Panc1 (cell line): ENCODE measurements around the gene NUSAP1. TPM values are rescaled to one million over a fixed set of nuclear protein-coding genes. Genes with fewer than 3 reads are reported as not detected.

Source experiments
- ATAC-seq: fragments of 200-7000 bp; cut with Tn5 transposase; 2 replicates; pipeline ENCODE4 v1.9.1; 2020; ENCODE audit warnings: mild to moderate bottlenecking, moderate library complexity
- BruUV-seq: library from RNA; stranded (reverse); fragments of 400-500 nt; replicated peaks from 2 replicates; lab custom pipeline; 2021; lab: Mats Ljungman, UMichigan
- CTCF ChIA-PET: fragments of 300-600 bp; sonication (Branson Sonifier 250); formaldehyde crosslinking; loops from one replicate; lab custom pipeline; 2022; ENCODE audit warnings: antibody characterized with exemption; lab: Charles Lee
- POLR2A ChIA-PET: fragments of 300-600 bp; sonication (Branson Sonifier 250); formaldehyde crosslinking; loops from one replicate; lab custom pipeline; 2022; ENCODE audit warnings: antibody characterized with exemption; lab: Charles Lee
- DNase-seq: peaks from one replicate; pipeline ENCODE4 v3.0.0-alpha.2; 2010; ENCODE audit warnings: low read depth, low spot score
- H3K27ac ChIP-seq: 2 replicates; pipeline ENCODE4 v1.5.1; 2011; ENCODE audit warnings: mild to moderate bottlenecking, low read length, inconsistent platforms
- H3K27me3 ChIP-seq: fragments of 200-500 bp; sonication (Bioruptor generic); 2 replicates; pipeline ENCODE4 v1.6.0; 2014; ENCODE audit warnings: low read length, inconsistent platforms; ENCODE audit not compliant: control insufficient read depth, insufficient read depth
- H3K36me3 ChIP-seq: fragments of 200-500 bp; sonication (Bioruptor generic); 2 replicates; pipeline ENCODE4 v1.5.1; 2014; ENCODE audit warnings: inconsistent platforms, mild to moderate bottlenecking, low read length, moderate library complexity; ENCODE audit not compliant: control insufficient read depth, insufficient read depth
- H3K4me1 ChIP-seq: 2 replicates; pipeline ENCODE4 v1.5.1; 2011; ENCODE audit warnings: inconsistent platforms, mild to moderate bottlenecking, low read length, moderate library complexity; ENCODE audit not compliant: control insufficient read depth, insufficient read depth
- H3K4me3 ChIP-seq, 2 experiments: 2 replicates each; pipeline ENCODE4 v1.5.1; 2011 to 2012; ENCODE audit warnings: low read depth in 2 of 2, low read length in 2 of 2, mild to moderate bottlenecking in 2 of 2, inconsistent platforms in 1 of 2, moderate library complexity in 1 of 2
- H3K9me3 ChIP-seq: fragments of 200-500 bp; sonication (Bioruptor generic); 2 replicates; pipeline ENCODE4 v1.5.1; 2014; ENCODE audit warnings: low read depth, mild to moderate bottlenecking, inconsistent platforms, low read length, moderate library complexity; ENCODE audit not compliant: control insufficient read depth, insufficient read depth
- POLR2AphosphoS5 ChIP-seq: IDR thresholded peaks from 2 replicates; pipeline ENCODE4 v1.6.1; 2012; ENCODE audit warnings: mild to moderate bottlenecking, low read depth, low read length, moderate library complexity
- SIN3A ChIP-seq: IDR thresholded peaks from 2 replicates; pipeline ENCODE4 v1.6.1; 2012; ENCODE audit warnings: low read depth, mild to moderate bottlenecking, low read length, moderate library complexity, borderline replicate concordance; ENCODE audit not compliant: insufficient read depth
- TCF7L2 ChIP-seq: IDR thresholded peaks from 2 replicates; pipeline ENCODE4 v1.6.1; 2011; ENCODE audit warnings: mild to moderate bottlenecking, low read depth, low read length, inconsistent platforms
- in situ Hi-C: cut with HindIII; loops from 2 replicates; pipeline ENCODE4 v1.10.0; 2016; ENCODE audit warnings: low sequenced_read_pairs, low pct_unique_long_range_greater_than_20kb
- intact Hi-C: fragments of 100-400 bp; cut with micrococcal nuclease; formaldehyde crosslinking; loops from one replicate; pipeline ENCODE4 v1.10.0; 2022; ENCODE audit not compliant: unreplicated experiment
- total RNA-seq: library from RNA; stranded (reverse); gene quantifications from one replicate; pipeline ENCODE4 v1.2.1, GENCODE V29; 2021; ENCODE audit not compliant: unreplicated experiment
- TF ChIP-seq, protein P1 (sequence below), 2 experiments: IDR thresholded peaks; 2 replicates each; pipeline ENCODE4 v1.6.1; 2011 to 2012; ENCODE audit warnings: low read depth in 2 of 2, control low read depth in 1 of 2, low read length in 1 of 2, mild to moderate bottlenecking in 1 of 2, moderate library complexity in 1 of 2; ENCODE audit not compliant: insufficient read depth in 1 of 2
- TF ChIP-seq, protein P2 (sequence below): fragments of 450-650 bp; IDR thresholded peaks from 2 replicates; pipeline ENCODE4 v1.5.1; 2017; ENCODE audit warnings: mild to moderate bottlenecking

The NUSAP1 gene
- total RNA-seq, 1 experiment from 2014 or later: 127 TPM

DNA sequence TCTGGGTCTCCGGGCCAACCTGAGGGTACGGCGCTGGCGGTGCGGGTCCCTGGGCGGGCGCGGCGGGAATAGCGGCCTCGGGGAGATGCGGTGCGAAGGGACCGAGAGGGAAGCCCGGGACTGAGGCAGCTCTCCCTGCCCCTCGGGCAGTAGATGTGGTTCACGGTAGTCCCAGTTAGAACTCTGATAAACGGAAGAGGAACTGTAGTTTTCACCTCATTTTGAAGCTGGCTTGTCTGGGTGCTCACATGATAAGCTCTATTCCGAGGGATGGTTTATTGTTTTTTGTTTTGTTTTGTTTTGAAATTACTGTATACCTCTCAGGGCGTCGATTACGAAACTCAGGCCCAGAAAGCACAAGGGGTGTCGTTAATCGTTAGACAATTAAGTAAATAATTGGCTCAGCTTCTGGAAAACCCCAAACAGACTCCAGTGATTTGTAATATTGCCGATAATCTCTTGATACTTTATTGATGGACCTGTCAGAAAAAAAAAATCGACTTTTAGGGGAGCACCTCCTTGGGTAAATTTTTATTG, 413 bp downstream of the NUSAP1 start:
- ATAC-seq (peak; percentile 64), DNase-seq (no peak)
- Histone ChIP-seq H3K4me1 (peaks cover 12% of the 10 kb centered on the region), H3K27me3 (no peaks in the 10 kb centered on the region), H3K27ac (peak overlapping the region; percentile 98), H3K9me3 (no peaks in the 10 kb centered on the region), H3K36me3 (peaks cover 7% of the 10 kb centered on the region), H3K4me3 (peak overlapping the region; percentile 68 to 88)
- intact Hi-C loops: no loop called here
- in situ Hi-C loops: no loop called here
- TSS peak; percentile 97 for BruUV-seq
- POLR2A ChIA-PET: interaction anchor here (0.6 to 0.7 kb wide), 4 partner anchors 38 to 87 kb away, joined by 3 to 7 read pairs (median 4); no protein-coding TSS in a partner anchor
- CTCF ChIA-PET: interaction anchor here (1.1 kb wide), 1 partner anchor 43 kb away, joined by 4 read pairs; no protein-coding TSS in a partner anchor
- TF ChIP-seq, protein P1, sequence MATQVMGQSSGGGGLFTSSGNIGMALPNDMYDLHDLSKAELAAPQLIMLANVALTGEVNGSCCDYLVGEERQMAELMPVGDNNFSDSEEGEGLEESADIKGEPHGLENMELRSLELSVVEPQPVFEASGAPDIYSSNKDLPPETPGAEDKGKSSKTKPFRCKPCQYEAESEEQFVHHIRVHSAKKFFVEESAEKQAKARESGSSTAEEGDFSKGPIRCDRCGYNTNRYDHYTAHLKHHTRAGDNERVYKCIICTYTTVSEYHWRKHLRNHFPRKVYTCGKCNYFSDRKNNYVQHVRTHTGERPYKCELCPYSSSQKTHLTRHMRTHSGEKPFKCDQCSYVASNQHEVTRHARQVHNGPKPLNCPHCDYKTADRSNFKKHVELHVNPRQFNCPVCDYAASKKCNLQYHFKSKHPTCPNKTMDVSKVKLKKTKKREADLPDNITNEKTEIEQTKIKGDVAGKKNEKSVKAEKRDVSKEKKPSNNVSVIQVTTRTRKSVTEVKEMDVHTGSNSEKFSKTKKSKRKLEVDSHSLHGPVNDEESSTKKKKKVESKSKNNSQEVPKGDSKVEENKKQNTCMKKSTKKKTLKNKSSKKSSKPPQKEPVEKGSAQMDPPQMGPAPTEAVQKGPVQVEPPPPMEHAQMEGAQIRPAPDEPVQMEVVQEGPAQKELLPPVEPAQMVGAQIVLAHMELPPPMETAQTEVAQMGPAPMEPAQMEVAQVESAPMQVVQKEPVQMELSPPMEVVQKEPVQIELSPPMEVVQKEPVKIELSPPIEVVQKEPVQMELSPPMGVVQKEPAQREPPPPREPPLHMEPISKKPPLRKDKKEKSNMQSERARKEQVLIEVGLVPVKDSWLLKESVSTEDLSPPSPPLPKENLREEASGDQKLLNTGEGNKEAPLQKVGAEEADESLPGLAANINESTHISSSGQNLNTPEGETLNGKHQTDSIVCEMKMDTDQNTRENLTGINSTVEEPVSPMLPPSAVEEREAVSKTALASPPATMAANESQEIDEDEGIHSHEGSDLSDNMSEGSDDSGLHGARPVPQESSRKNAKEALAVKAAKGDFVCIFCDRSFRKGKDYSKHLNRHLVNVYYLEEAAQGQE (IDR thresholded peaks at IDR 0.05; ENCODE audit: insufficient read depth in 1 of 2, low read depth in 2 of 2, low read length in 1 of 2): 0 out of 4 replicates have a peak, but pooled peaks of 1 of the 2 experiments have one; percentile 32
- TF ChIP-seq SIN3A (0 out of 2 replicates have a peak, but pooled peaks have one; percentile 79), TCF7L2 (no peak), POLR2AphosphoS5 (no peak)
- TF ChIP-seq, protein P2, sequence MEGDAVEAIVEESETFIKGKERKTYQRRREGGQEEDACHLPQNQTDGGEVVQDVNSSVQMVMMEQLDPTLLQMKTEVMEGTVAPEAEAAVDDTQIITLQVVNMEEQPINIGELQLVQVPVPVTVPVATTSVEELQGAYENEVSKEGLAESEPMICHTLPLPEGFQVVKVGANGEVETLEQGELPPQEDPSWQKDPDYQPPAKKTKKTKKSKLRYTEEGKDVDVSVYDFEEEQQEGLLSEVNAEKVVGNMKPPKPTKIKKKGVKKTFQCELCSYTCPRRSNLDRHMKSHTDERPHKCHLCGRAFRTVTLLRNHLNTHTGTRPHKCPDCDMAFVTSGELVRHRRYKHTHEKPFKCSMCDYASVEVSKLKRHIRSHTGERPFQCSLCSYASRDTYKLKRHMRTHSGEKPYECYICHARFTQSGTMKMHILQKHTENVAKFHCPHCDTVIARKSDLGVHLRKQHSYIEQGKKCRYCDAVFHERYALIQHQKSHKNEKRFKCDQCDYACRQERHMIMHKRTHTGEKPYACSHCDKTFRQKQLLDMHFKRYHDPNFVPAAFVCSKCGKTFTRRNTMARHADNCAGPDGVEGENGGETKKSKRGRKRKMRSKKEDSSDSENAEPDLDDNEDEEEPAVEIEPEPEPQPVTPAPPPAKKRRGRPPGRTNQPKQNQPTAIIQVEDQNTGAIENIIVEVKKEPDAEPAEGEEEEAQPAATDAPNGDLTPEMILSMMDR: no peak

DNA sequence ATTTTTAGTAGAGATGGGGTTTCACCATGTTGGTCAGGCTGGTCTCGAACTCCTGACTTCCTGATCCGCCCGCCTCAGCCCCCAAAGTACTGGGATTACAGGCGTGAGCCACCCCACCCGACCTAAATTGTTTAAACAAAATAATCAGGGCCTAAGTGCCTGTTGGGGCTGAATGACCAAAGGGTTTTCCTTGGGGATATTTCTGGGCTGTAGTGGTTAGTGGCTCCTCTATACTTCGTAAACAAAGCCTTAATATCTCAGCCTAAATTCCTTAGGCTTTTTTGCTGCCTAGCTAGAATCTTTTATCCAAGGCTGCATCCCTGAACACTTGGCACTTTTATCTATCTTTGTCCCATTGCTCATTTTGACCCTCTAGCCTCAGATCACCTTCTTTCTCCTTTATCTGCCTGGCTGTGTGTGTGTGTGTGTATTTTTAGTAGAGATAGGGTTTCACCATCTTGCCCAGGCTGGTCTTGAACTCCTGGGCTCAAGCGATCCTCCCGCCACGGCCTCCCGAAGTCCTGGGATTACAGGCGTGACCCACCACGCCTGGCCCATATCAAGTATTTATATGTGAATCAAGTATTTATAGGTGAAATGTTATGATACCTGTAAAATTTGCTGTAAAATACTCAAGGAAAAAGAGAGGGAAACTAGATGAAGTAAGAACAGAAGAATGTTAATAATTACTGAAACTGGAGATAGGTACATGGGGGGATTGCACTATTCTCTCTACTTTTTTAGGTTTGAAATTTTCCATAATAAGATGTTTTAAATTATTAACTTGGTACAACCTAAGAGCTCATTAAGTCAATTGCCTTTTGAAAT, 1.8 kb downstream of the NUSAP1 start:
- no peak for ATAC-seq
- in situ Hi-C loops: no loop called here
- BruUV-seq: no TSS peak
- DNase-seq: no peak
- intact Hi-C loops: no loop called here
- TF ChIP-seq, protein P1 (IDR thresholded peaks at IDR 0.05; ENCODE audit: insufficient read depth in 1 of 2, low read depth in 2 of 2, low read length in 1 of 2): no peak
- no peak for TF ChIP-seq POLR2AphosphoS5
- TF ChIP-seq, protein P2: no peak
- no peak for TF ChIP-seq TCF7L2
- no peak for TF ChIP-seq SIN3A
- CTCF ChIA-PET: interaction anchor here (0.6 kb wide), 1 partner anchor 105 kb away, joined by 8 read pairs; no protein-coding TSS in a partner anchor
- Histone ChIP-seq H3K4me1 (peaks cover 12% of the 10 kb centered on the region), H3K4me3 (peak overlapping the region; percentile 68 to 88), H3K36me3 (peaks cover 5% of the 10 kb centered on the region), H3K27me3 (no peaks in the 10 kb centered on the region), H3K9me3 (no peaks in the 10 kb centered on the region), H3K27ac (peak overlapping the region; percentile 18)
- POLR2A ChIA-PET: interaction anchor here (0.6 kb wide), 1 partner anchor 97 kb away, joined by 10 read pairs; no protein-coding TSS in a partner anchor
